ENCODE results near the gene MED20. TPM values are rescaled to one million over a fixed set of nuclear protein-coding genes. Genes with fewer than 3 reads are reported as not detected.

MED20 gene
- total and polyA plus RNA-seq, 4 donors: 21.8 to 23.8 (median 22.6) TPM

DNA sequence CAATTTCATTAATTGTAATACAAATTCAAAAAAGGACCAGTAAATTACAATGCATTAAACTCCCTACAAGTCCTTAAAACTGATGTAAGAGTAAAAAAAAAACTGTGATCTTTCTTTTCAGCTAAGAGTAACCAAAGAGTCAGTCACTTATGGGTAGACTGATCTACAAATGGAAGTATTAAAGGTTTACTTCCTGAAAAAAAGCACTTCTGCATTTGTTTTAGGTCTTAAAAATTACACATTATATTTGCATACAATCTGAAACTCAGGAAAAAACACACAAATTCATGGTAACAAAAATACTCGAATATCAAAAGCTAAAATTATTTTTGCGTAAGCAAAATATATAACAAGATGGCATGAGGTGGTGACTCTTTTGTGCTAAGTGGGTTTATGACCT lies 49.2 kb downstream of the MED20 start:
- DNase-seq (ENCODE audit: low read depth in 4 of 6, low spot score in 6 of 6): no peak
- no peaks in the 10 kb centered on the region for H3K4me1 ChIP-seq (ENCODE audit: control insufficient read depth, insufficient read depth, low read length)
- no peaks in the 10 kb centered on the region for H3K9me3 ChIP-seq (ENCODE audit: control insufficient read depth, insufficient read depth, low read length)
- H3K27ac ChIP-seq (ENCODE audit: low read depth, low read length): no peak overlapping the region
- WGBS (ENCODE audit: insufficient coverage): no CpG with 5 or more reads among the region's 2 CpGs
- no peak overlapping the region for H3K4me3 ChIP-seq (ENCODE audit: low read depth, low read length)
- no peaks in the 10 kb centered on the region for H3K27me3 ChIP-seq (ENCODE audit: control insufficient read depth, insufficient read depth, low read length)
- H3K36me3 ChIP-seq (ENCODE audit: control insufficient read depth, insufficient read depth, low read length): peaks cover 11% of the 10 kb centered on the region

- H3K4me1 ChIP-seq (ENCODE audit: control insufficient read depth, insufficient read depth, low read length): no peaks in the 10 kb centered on the region
- no peaks in the 10 kb centered on the region for H3K9me3 ChIP-seq (ENCODE audit: control insufficient read depth, insufficient read depth, low read length)
These were observed 61.6 kb downstream of the MED20 start for GRCh38 chr6:41859356-41859755.

GRCh38 chr6:41858703-41859102 lies 62.2 kb downstream of the MED20 start:
- Histone ChIP-seq H3K4me1 (ENCODE audit: control insufficient read depth, insufficient read depth, low read length) (no peaks in the 10 kb centered on the region), H3K9me3 (ENCODE audit: control insufficient read depth, insufficient read depth, low read length) (no peaks in the 10 kb centered on the region), H3K27ac (ENCODE audit: low read depth, low read length) (no peak overlapping the region), H3K36me3 (ENCODE audit: control insufficient read depth, insufficient read depth, low read length) (peaks cover 3% of the 10 kb centered on the region), H3K27me3 (ENCODE audit: control insufficient read depth, insufficient read depth, low read length) (no peaks in the 10 kb centered on the region), H3K4me3 (ENCODE audit: low read depth, low read length) (no peak overlapping the region)
- DNase-seq (ENCODE audit: low read depth in 4 of 6, low spot score in 6 of 6): no peak
- 50% methylated on average over 1 of the region's 2 CpGs for WGBS (ENCODE audit: insufficient coverage)

More at GRCh38 chr6:41859356-41859755, 61.6 kb downstream of the MED20 start:
- DNase-seq (ENCODE audit: low read depth in 4 of 6, low spot score in 6 of 6): no peak
- Histone ChIP-seq H3K27ac (ENCODE audit: low read depth, low read length) (no peak overlapping the region), H3K27me3 (ENCODE audit: control insufficient read depth, insufficient read depth, low read length) (no peaks in the 10 kb centered on the region), H3K4me3 (ENCODE audit: low read depth, low read length) (no peak overlapping the region), H3K36me3 (ENCODE audit: control insufficient read depth, insufficient read depth, low read length) (peaks cover 3% of the 10 kb centered on the region)
- WGBS (ENCODE audit: insufficient coverage): 100% methylated on average over 2 of the region's 6 CpGs

Small RNAs within 50 kb of the gene (small RNA-seq; reads per million reads assigned to genes)
- not detected for gene RF00019 (ENCODE audit: low replicate concordance)

Other genes starting within 250 kb of the MED20 start
- 10 to 100 TPM; 10.4 to 17.3 TPM for gene TFEB, start 185.5 kb downstream of the MED20 start, total RNA-seq
- 10 to 100 TPM; 32.1 to 35.2 TPM for gene TFEB, start 185.5 kb downstream of the MED20 start, polyA plus RNA-seq (ENCODE audit: insufficient read length in 2 of 2)
- not detected for gene PGC, start 173.7 kb downstream of the MED20 start, total RNA-seq
- not detected for gene PGC, start 173.7 kb downstream of the MED20 start, polyA plus RNA-seq (ENCODE audit: insufficient read length in 2 of 2)
- 1 to 10 TPM; 7.8 to 8.6 TPM for gene FRS3, start 141.2 kb downstream of the MED20 start, total RNA-seq
- 10 to 100 TPM; 37.1 to 40.8 TPM for gene FRS3, start 141.2 kb downstream of the MED20 start, polyA plus RNA-seq (ENCODE audit: insufficient read length in 2 of 2)
- gene PRICKLE4, start 140.4 kb downstream of the MED20 start, total RNA-seq: 1 to 10 TPM; 1.8 to 2.7 TPM
- gene PRICKLE4, start 140.4 kb downstream of the MED20 start, polyA plus RNA-seq (ENCODE audit: insufficient read length in 2 of 2): 1 to 10 TPM; 1.6 to 8.8 TPM
- 100 to 1,000 TPM in 1 of 2 donors, 10 to 100 TPM in 1; 42.5 to 161 TPM for gene TOMM6, start 133.4 kb downstream of the MED20 start, total RNA-seq
- gene TOMM6, start 133.4 kb downstream of the MED20 start, polyA plus RNA-seq (ENCODE audit: insufficient read length in 2 of 2): 100 to 1,000 TPM; 141 to 142 TPM
- 1 to 10 TPM; 6.0 to 7.0 TPM for gene USP49, start 25.8 kb downstream of the MED20 start, total RNA-seq
- 10 to 100 TPM; 17.7 to 19.1 TPM for gene USP49, start 25.8 kb downstream of the MED20 start, polyA plus RNA-seq (ENCODE audit: insufficient read length in 2 of 2)
- 1 to 10 TPM; 8.4 to 9.9 TPM for gene BYSL, start 360 bp upstream of the MED20 start, total RNA-seq
- 10 to 100 TPM; 23.5 to 24.7 TPM for gene BYSL, start 360 bp upstream of the MED20 start, polyA plus RNA-seq (ENCODE audit: insufficient read length in 2 of 2)
- 10 to 100 TPM; 21.1 to 22.8 TPM for gene CCND3, start 20.7 kb upstream of the MED20 start, total RNA-seq
- gene CCND3, start 20.7 kb upstream of the MED20 start, polyA plus RNA-seq (ENCODE audit: insufficient read length in 2 of 2): 10 to 100 TPM; 41.6 to 44.0 TPM
- gene TAF8, start 129.4 kb upstream of the MED20 start, total RNA-seq: 10 to 100 TPM; 11.2 to 17.9 TPM
- gene TAF8, start 129.4 kb upstream of the MED20 start, polyA plus RNA-seq (ENCODE audit: insufficient read length in 2 of 2): 10 to 100 TPM; 10.5 to 15.4 TPM
- under 1 TPM; 0.10 to 0.28 TPM for gene C6orf132, start 221.5 kb upstream of the MED20 start, total RNA-seq
- under 1 TPM; 0.19 to 0.23 TPM for gene C6orf132, start 221.5 kb upstream of the MED20 start, polyA plus RNA-seq (ENCODE audit: insufficient read length in 2 of 2)

All from spinal cord (tissue), 10 donors.